Right ventricle myocardium inferior (tissue), 1 donor: Measurements from ENCODE around the gene DLX2. TPM values are rescaled to one million over a fixed set of nuclear protein-coding genes. Genes with fewer than 3 reads are reported as not detected.
A peak's percentile ranks its signal among the peaks of the same experiment; 100 is the strongest.

Experiments used
- ATAC-seq: fragments of 200-7000 bp; cut with Tn5 transposase; one replicate; pipeline ENCODE4 v1.9.1; 2020; ENCODE audit warnings: mild to moderate bottlenecking, moderate library complexity
- DNase-seq: peaks from one replicate; pipeline ENCODE4 v3.0.0; 2021; ENCODE audit errors: missing footprints
- intact Hi-C: fragments of 100-400 bp; cut with DNase I; formaldehyde crosslinking; loops from one replicate; pipeline ENCODE4 v1.11.0; 2022
- total RNA-seq: library from RNA; stranded (reverse); fragmentation: NEBNext Ultra II Directional; extraction: Animal tissue kit (Norgen Biotek cat#: 25700); gene quantifications from one replicate; pipeline ENCODE4 v1.2.1, GENCODE V29; 2021
- donor health status: DM: no; HTN: yes; CAD: no; lungs with severe emphysema.

DLX2 gene
- total RNA-seq, 1 donor from 2014 or later = not detected

GRCh38 chr2:172097557-172098131 lies 5.1 kb downstream of the DLX2 start:
- ATAC-seq (no peak), DNase-seq (no peak)
- intact Hi-C loops = no loop called here

DNA sequence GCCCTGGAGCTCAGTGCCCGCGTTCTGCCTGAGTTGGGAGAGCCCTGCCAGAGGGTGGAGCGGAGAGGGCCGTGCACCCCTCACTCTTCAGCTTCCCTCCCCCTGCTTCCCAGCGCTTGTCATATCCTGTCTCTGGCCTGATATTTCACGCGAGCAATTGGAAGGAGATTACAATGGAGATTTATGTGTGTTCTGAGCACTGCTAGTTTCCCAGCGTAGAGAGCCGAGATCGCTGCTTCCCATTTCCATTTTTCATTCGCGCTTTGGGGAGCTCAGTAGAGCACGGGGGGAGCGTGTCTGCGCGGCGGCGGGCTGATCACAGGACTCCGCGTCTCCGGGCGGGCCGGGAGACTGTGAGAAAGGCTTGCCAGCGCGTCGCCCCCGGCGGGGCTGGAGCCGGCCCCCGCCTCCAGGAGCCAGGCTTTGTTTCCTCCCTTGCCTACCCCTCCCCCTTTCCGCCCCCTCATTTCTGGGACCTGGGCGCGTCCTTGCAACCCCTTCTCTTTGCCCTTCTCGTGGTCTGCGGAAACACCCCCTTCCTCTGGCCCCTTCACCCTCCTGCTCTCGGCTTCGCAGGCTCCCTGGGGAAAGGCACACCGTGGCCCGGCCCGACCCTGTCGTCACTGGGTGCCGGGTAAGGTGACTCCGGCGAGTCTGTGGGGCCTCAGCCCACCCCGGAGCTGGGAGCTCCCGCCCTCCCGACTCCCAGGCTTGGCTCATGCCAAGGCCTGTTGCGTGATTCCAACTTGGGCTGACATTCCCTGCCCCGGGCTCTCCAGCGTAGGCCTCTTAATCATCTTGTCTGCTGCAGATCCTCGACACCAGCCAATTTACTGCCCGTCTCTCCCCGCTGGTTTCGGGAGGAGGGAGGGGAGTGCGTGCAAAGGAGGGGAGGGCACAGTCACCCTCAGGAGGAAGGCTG lies 5.8 kb downstream of the DLX2 start:
- ATAC-seq = no peak
- intact Hi-C loops = no loop called here
- DNase-seq = no peak

DNA sequence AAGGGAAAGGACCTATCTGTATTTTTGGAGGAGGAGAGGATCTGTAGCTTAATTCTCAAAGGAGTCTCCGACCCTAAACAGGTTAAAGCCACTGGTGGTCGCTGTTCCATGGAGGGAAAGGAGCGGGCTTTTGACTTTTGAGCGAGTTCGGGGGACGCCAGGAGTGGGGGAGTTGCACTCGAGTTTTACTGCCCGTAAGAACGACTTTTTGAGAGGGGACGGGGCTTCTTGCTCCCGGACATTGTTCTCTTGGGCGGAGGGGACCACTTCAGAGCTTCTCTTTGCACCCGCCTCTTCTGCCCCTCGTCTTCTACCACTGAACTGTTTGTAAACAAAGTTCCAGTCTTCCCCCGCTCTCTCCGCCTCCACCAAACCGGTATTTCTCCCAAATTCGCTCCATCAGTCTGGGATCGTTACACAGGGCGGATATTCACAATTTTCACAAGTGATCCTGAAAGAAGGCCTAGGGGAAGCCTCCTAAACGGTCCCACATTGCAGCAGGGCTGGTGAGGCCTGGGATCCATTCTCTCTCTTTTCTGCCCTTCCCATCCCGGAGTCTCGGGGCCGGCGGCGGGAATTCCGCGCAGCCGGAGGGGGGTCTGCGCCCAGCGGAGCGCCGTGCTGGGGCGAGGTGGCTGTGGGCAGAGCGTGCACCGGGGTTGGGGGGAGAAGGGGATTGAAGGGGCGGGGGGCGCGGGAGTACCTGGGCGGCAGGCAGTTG lies 6.6 kb downstream of the DLX2 start:
- DNase-seq = no peak
- no peak for ATAC-seq
- intact Hi-C loops = no loop called here

GRCh38 chr2:172095146-172095904 lies 7.4 kb downstream of the DLX2 start:
- ATAC-seq = peak; percentile 32
- DNase-seq = peak; percentile 76
- intact Hi-C loops = no loop called here

DNA sequence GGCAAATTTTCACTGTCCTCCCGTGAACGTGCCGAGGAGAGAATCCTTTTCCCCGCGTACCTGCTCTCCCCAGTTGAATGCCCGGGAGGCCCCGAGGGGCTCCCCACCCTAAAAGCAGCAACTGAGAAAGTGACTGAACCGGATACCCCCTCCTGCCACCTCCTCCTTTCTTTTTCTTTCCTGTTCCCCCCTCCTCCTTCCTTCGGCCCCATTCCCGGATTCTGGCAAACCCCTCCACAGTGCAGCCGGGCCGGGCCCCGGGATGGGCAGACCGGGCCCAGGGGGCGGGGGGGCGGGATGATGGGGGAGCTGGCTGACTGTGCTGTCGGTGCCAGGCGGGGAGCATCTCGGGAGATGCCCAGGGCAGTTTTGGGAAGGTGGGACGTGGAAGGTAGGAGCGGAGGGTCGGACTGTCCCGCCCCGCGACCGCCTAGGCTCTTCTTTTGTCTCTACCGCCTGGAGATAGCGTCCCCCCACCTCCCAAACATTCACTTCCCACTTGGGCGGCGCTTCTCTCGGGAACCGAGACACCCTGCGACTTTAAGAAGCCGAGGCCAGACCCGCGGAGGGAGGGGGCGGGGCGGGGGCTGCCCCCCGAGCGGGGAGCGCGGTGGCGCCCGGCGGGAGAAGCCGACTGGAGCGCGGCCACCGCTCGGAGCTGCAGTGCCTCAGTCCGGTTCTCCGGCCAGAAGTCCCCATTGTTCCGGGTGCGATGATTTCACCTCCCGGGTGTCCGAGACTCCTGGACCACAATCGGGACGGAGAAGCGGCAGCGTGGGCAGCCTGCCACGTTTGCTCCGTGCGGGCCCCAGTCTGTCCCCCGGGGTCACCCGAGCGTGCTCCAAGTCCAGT lies 8.2 kb downstream of the DLX2 start:
- intact Hi-C loops = no loop called here
- DNase-seq = no peak
- ATAC-seq = no peak

- ATAC-seq = no peak
- no peak for DNase-seq
- intact Hi-C loops = no loop called here
Measured at GRCh38 chr2:172093416-172094293, 9.0 kb downstream of the DLX2 start.

DNA sequence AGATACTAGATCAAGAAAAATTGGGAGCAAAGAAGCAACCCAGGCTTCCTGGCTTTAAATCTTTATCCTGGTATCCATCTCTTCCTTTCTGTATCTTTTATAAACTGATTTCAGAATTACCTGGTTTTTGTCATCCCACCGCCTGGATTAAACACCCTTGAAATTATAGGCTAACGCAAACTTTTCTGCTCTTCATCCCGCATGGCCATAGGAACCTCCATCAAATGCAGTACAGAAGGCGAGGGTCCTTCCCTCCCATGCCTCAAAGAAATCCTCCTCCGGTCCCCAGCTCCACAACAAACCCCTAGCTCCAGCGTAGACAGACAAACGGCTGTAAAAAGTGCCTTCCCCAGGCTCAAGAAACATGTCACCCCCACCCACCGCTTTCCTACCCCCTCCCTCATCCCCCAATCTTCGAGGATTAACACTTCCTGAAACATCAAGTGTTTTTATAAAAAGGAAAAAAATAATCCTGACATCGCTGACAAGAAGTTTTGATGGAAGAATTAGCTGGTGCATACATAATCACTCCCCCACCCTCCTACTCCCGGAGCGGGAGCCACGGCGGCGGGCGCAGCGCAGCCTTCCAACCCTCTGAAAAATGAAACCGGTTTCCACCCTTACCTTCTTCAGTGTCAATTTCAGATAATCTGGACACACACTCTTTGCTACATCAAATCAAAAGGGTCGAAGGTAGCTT lies 9.8 kb downstream of the DLX2 start:
- DNase-seq = no peak
- ATAC-seq = no peak
- intact Hi-C loops = no loop called here

GRCh38 chr2:172091761-172092566 lies 10.7 kb downstream of the DLX2 start:
- DNase-seq (no peak), ATAC-seq (no peak)
- intact Hi-C loops = no loop called here

DNA sequence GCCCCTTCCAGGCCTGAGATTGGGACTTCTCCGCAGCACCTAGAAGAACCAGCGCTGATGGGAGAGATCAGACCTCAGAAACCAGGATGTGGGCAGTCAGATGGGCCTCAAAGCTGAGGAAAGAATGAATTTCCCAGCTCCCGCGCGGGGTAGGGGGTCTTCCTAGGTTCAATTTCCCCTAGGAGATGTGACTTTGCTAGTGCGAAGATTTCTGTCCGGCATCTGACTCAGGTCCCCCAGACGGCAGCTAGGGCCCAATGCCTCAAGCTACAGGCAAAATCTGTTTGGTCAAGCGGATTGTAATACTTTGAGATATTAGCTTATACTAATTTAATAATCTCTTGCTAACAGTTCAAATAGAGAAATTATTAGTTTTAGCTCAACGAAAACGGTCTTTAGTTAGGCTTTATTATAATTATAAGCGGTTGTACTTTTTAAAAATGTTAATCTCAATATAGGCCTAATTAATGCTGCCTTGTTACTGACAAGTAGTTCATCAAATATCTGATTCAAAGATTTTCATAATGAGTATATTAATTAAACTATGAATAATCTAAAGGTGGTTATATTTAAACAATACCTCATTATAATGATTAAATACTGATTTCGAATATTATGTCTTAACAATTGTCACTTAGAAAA lies 11.6 kb downstream of the DLX2 start:
- intact Hi-C loops = no loop called here
- ATAC-seq = no peak
- no peak for DNase-seq

- intact Hi-C loops = no loop called here
- ATAC-seq (no peak), DNase-seq (no peak)
Measured at GRCh38 chr2:172090044-172090961, 12.4 kb downstream of the DLX2 start.

DNA sequence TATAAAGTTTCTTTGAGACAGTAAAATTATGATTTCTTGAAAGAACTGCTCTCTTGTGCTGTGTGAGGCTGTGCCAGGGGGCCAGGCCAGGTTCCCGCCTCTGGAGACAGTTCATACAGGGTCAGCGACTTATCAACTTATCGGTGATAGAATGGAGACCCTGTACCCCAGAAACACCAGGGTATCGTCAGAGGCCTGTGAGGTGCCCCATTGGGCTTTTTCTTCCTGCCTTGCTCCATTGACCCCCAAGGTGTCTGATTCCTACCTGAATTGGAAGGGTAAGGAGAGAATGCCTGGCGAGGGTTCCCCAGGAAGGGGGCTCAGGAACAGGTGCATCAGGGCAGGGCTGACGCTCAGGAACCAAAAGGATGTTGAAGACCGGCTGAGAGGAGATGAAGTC lies 13.1 kb downstream of the DLX2 start:
- ATAC-seq (no peak), DNase-seq (no peak)
- intact Hi-C loops = no loop called here

GRCh38 chr2:172089005-172089504 lies 13.6 kb downstream of the DLX2 start:
- ATAC-seq (no peak), DNase-seq (no peak)
- intact Hi-C loops = no loop called here

GRCh38 chr2:172088245-172089004 lies 14.3 kb downstream of the DLX2 start:
- no peak for DNase-seq
- intact Hi-C loops = no loop called here
- no peak for ATAC-seq
